Activated gamma-delta T cell treated with Interleukin-2 at 50 U/mL for 16 hours (primary cell): ENCODE measurements around the gene CTSZ.
"Not testable (repeated sequence)": the region's sequence is repeated elsewhere in the genome, so short reads cannot be mapped to it uniquely, and the experiment has no call there.

ENCODE experiments used
- DNase-seq: peaks from one replicate; pipeline ENCODE4 v3.0.0-alpha.2; 2020

The CTSZ gene

GRCh38 chr20:59013031-59013951 lies 6.2 kb upstream of the CTSZ start:
- no peak for DNase-seq

- DNase-seq, result not testable (repeated sequence)
Measured at GRCh38 chr20:59011874-59012157, 4.8 kb upstream of the CTSZ start.

GRCh38 chr20:59010995-59011873 lies 4.2 kb upstream of the CTSZ start:
- DNase-seq, result no peak

GRCh38 chr20:59010321-59010994 lies 3.4 kb upstream of the CTSZ start:
- no peak for DNase-seq

- no peak for DNase-seq
Measured at GRCh38 chr20:59008715-59009336, 1.8 kb upstream of the CTSZ start.

GRCh38 chr20:59007665-59008511 lies 834 bp upstream of the CTSZ start:
- no peak for DNase-seq

GRCh38 chr20:59006167-59006863 lies 739 bp downstream of the CTSZ start:
- DNase-seq, result no peak

GRCh38 chr20:59005523-59006166 lies 1.4 kb downstream of the CTSZ start:
- no peak for DNase-seq

- peak; percentile 55 for DNase-seq
Measured at GRCh38 chr20:59004763-59005522, 2.1 kb downstream of the CTSZ start.

- peak; percentile 25 for DNase-seq
Measured at GRCh38 chr20:59004493-59004762, 2.6 kb downstream of the CTSZ start.

GRCh38 chr20:59003836-59004492 lies 3.1 kb downstream of the CTSZ start:
- no peak for DNase-seq

- no peak for DNase-seq
Measured at GRCh38 chr20:59002874-59003399, 4.1 kb downstream of the CTSZ start.

GRCh38 chr20:59002388-59002787 lies 4.7 kb downstream of the CTSZ start:
- no peak for DNase-seq

- DNase-seq, result no peak
Measured at GRCh38 chr20:59001449-59002171, 5.4 kb downstream of the CTSZ start.

GRCh38 chr20:59001068-59001448 lies 6.0 kb downstream of the CTSZ start:
- no peak for DNase-seq

GRCh38 chr20:59000326-59000725 lies 6.7 kb downstream of the CTSZ start:
- no peak for DNase-seq

- no peak for DNase-seq
Measured at GRCh38 chr20:58998656-58999055, 8.4 kb downstream of the CTSZ start.

GRCh38 chr20:58997141-58997770 lies 9.8 kb downstream of the CTSZ start:
- DNase-seq, result no peak
